ENCODE data around the gene NAALADL1. TPM values are rescaled to one million over a fixed set of nuclear protein-coding genes. Genes with fewer than 3 reads are reported as not detected.

Gene NAALADL1
- total and polyA plus RNA-seq, 9 of the 15 experiments (the other 6 are each of a cell fraction or from before 2014, with no cell fraction given): 0.06 to 0.72 (median 0.22) TPM; not detected in 4

GRCh38 chr11:65060913-65061408 is 2.6 kb upstream of the NAALADL1 start (continued):
- TF ChIP-seq BRF2 (IDR thresholded peaks at IDR 0.05; ENCODE audit: borderline replicate concordance, insufficient read depth, insufficient read length): no peak
- no peak for TF ChIP-seq NR4A1 (CRISPR knock-in tag; IDR thresholded peaks at IDR 0.05)
- TF ChIP-seq NR4A1 (tag; IDR thresholded peaks at IDR 0.05): peak; percentile 49; the same call in 1 of the 2 replicates
- peak; percentile 5 for TF ChIP-seq PRDM10 (IDR thresholded peaks at IDR 0.05; ENCODE audit: partially characterized antibody)
- peak; percentile 31; the same call in 1 of the 2 replicates for TF ChIP-seq CXXC5 (CRISPR knock-in tag; IDR thresholded peaks at IDR 0.05)
- no peak for TF ChIP-seq GTF2B (IDR thresholded peaks at IDR 0.05; ENCODE audit: extremely low read depth, insufficient read length)
- TF ChIP-seq ZC3H11A (IDR thresholded peaks at IDR 0.05; ENCODE audit: low read depth, low read length): no peak
- TF ChIP-seq MYBL2 (IDR thresholded peaks at IDR 0.05; ENCODE audit: low read depth): no peak
- no peak for TF ChIP-seq MYBL2 (CRISPR knock-in tag; IDR thresholded peaks at IDR 0.05; ENCODE audit: borderline replicate concordance)
- TF ChIP-seq NBN (IDR thresholded peaks at IDR 0.05; ENCODE audit: low read depth): no peak
- peak; percentile 68 for TF ChIP-seq USF2 (CRISPR knock-in tag; IDR thresholded peaks at IDR 0.05)
- TF ChIP-seq HSF4 (CRISPR knock-in tag; IDR thresholded peaks at IDR 0.05; ENCODE audit: borderline replicate concordance): no peak
- TF ChIP-seq TOE1 (IDR thresholded peaks at IDR 0.05; ENCODE audit: borderline replicate concordance): 0 out of 2 replicates have a peak, but pooled peaks have one; percentile 19
- TF ChIP-seq TOE1 (CRISPR knock-in tag; IDR thresholded peaks at IDR 0.05; ENCODE audit: borderline replicate concordance, low read depth): no peak
- no peak for TF ChIP-seq KDM1A (IDR thresholded peaks at IDR 0.05)
- no peak for TF ChIP-seq ATF1 (CRISPR knock-in tag; IDR thresholded peaks at IDR 0.05)
- TF ChIP-seq ATF1 (tag; IDR thresholded peaks at IDR 0.05): no peak
- no peak for TF ChIP-seq BCLAF1 (IDR thresholded peaks at IDR 0.05; ENCODE audit: borderline replicate concordance in 1 of 2, control insufficient read depth in 1 of 2, low read depth in 2 of 2, low read length in 1 of 2)

Data from K562 (cell line).